A549 treated with RU486 at 1 μM for 4 hours (cell line): ENCODE measurements around the gene GRHPR. TPM values are rescaled to one million over a fixed set of nuclear protein-coding genes. Genes with fewer than 3 reads are reported as not detected.

Experiments
- total RNA-seq: library from RNA; stranded (reverse); fragments of 200-300 nt; extraction: Qiagen RNA extraction; gene quantifications from 5 replicates; pipeline ENCODE4 v1.2.3, GENCODE V29; 2022; ENCODE audit warnings: low read depth

GRHPR gene
- 140 to 171 TPM (median 163 TPM) in 5 replicates for total RNA-seq

DNA sequence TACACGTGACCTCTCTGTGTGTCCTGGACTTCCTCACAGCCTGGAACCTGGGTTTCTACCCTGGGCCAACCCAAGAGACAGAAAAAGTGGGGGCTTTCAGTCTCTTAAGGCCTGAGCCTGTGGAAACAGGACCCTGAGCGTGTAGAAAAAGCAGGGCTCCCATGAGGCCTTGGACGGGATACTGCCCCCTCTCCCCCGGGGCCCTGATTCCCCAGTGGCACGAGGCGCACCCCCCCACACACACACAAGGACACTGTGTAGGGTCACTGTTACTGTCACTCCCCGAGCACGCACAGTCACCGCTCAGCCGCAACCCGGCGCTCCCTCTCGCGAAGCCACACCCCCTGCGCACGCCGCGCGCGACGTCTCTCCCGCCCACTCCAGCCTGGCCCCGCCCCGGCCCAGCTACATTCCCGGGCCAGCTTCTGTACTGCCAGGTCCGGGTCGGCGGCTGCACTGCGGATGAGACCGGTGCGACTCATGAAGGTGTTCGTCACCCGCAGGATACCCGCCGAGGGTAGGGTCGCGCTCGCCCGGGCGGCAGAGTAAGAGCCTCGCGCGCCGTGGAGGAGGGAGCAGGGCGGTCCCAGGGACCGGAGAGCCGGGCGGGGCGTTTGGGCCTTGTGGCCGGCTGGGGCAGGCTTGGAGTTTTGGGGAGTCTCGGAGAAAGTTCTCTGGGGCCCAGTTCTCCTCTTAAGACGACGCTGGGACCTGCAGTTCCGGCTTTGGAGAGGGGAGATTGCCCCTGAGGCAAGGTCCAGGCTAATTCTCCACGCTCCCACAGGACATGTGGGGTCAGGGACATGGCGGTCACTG is at the start of gene GRHPR:
GRHPR (plus strand) TSS at position 408 of the 816 bp plus-strand sequence; CDS start at position 463, 55 bp downstream.

DNA sequence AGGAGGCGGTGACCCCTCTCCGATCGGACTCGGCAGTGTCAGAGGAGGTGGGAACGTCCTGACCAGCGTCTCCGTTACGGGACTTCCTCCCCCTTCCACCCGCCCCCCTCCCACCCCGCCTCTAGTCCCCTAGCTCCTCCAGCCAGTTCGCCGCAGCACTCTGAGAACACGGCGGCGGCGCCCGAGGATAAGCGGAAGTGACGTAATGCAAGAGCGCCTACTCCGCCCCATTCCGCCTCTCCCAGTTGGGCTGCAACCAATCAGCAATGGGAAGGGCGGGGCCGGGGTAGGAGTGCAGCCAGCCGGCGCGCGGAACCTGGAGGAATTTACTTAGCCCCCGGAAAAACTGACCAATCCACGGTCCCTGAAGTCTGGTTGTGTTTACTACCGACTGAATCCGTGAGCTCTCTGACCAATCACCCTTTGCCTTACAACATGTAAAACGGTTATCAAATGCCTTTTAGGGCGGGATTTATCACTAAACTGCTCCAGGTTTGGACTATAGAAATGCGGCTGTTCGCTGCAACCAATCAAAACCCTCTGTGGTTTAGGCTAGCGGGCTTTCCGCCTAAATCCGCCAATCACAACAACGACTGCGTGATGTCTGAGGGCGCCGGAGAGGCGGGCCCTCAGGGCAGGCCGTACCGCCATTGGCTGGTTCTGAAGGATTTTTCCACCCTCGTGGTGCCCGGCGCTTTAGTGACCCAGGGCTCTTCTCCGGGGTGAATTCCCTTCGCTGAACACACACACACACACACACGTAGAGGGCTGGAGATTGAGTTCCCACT is 42.9 kb downstream of the GRHPR start, which contains the start of gene ZBTB5:
ZBTB5 (minus strand) TSS at position 202 of the 788 bp plus-strand sequence. CDS start 22,899 bp downstream, outside the sequence.

DNA sequence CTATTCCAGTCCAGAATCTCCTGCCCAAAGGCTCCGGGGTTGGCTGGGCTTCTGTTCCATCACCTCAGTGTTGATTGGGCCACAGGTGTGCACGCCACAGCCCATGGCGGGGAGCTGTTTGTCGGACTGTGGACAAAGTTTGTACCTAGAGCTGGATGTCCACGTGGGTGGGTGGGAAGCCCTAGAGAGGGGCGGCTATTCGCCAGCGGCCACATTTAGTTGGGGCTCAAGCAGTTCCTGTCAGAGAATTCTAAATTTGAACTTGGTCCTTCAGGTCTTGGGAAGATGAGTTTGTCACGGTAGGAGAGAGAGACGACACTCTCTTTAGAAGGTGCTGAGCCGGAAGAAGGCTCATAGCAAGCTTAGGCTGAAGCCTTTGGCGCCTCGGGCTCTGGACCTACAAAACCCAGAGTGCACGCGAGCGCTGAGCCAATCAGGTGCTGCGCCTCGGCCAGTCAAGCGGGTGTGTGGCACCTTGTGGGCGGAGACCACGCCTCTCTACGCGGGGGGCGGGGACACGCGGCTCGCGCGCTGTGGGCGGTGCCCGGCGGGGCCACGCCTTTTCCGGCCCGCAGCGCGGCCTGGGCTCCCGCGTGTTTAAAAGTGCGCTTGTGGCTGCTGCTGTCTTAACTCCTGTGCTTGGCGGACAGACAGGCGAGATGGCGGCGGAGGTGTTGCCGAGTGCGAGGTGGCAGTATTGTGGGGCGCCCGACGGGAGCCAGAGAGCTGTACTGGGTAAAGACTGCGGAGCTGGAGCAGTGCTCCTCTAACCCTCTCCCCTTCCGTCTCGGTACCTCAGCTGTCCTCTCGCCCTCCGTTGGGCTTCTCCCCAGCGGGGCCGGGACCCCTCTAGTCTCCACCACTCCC is 63.1 kb downstream of the GRHPR start, which contains the start of gene POLR1E:
POLR1E (plus strand) TSS at position 560 of the 867 bp plus-strand sequence; CDS start at position 660, 100 bp downstream.

Other genes with a start within 250 kb of the GRHPR start
- gene ZBTB5, start 42.8 kb downstream of the GRHPR start, total RNA-seq, result 6.7 to 9.0 TPM (median 8.2 TPM) in 5 replicates
- gene POLR1E, start 63.3 kb downstream of the GRHPR start, total RNA-seq, result 39.8 to 46.5 TPM (median 40.9 TPM) in 5 replicates
- 6.5 to 8.4 TPM (median 7.1 TPM) in 5 replicates for gene FBXO10, start 153.7 kb downstream of the GRHPR start, total RNA-seq
- 282 to 354 TPM (median 324 TPM) in 5 replicates for gene TOMM5, start 169.9 kb downstream of the GRHPR start, total RNA-seq
- 0.03 to 0.05 TPM in 2 of 5 replicates, not detected in the others for gene FRMPD1, start 228.3 kb downstream of the GRHPR start, total RNA-seq